ENCODE data around the gene TMEM59L. TPM values are rescaled to one million over a fixed set of nuclear protein-coding genes. Genes with fewer than 3 reads are reported as not detected.

Gene TMEM59L
- total and polyA plus RNA-seq, 9 of the 15 experiments (the other 6 are each of a cell fraction or from before 2014, with no cell fraction given) = 0.37 TPM; not detected in 8

DNA sequence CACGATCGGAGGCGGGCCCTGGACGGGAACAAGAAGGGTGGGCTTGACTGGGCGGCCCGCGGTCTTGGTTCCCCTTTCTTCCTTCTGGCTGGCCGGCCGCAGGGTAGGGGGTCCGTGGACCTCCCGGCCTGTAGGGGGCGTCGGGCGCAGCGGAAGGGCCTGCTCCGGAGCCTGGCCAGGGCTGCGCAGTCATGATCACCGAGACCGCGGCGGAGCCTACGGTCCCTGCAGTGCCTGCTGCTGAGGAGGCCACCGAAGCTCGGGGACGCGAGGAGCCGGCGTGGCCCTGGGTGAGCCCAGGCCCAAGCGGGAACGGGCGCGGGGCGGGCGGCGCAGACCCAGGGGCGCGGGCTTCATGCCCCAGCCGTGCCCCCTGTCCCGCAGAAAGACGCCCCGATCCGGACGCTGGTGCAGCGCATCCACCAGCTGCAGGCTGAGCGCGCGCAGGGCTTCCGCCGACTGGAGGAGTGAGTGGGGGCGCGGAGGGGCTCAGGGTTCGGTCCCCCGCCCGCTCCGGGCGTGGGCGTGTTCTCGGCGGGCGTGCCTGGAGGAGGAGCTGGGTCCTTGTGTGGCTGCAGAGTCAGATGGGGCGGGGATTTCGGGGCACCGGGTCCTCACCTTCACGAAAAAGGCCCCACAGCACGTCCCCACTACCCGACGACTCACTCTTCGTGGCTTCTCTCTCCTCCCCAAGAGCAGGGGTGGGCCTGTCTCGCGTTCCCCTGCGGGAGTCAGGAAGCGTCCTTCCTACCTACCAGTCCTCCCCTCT is 23.9 kb upstream of the TMEM59L start, which contains the start of gene REX1BD (continued):
- TF ChIP-seq PRDM10 (IDR thresholded peaks at IDR 0.05; ENCODE audit: partially characterized antibody) (peak; percentile 10), ZNF282 (CRISPR knock-in tag; IDR thresholded peaks at IDR 0.05) (no peak; the same call in 1 of the 2 replicates), ZNF24 (IDR thresholded peaks at IDR 0.05) (peak; percentile 76; the same call in 1 of the 2 replicates), ILF3 (IDR thresholded peaks at IDR 0.05; ENCODE audit: borderline replicate concordance) (no peak), ZNF311 (CRISPR knock-in tag; IDR thresholded peaks at IDR 0.05) (no peak), CAMTA2 (CRISPR knock-in tag; conservative IDR thresholded peaks at IDR 0.05) (0 out of 2 replicates have a peak, but pooled peaks have one; percentile 60), MAFF (IDR thresholded peaks at IDR 0.05; ENCODE audit: low read length) (no peak), SOX6 (IDR thresholded peaks at IDR 0.05) (peak; percentile 71; the same call in 1 of the 2 replicates), MEF2A (IDR thresholded peaks at IDR 0.05; ENCODE audit: control insufficient read depth, low read depth, low read length) (no peak), SRSF3 (IDR thresholded peaks at IDR 0.05; ENCODE audit: insufficient read depth, low read length) (no peak), TEAD1 (CRISPR knock-in tag; IDR thresholded peaks at IDR 0.05) (peak; percentile 28 to 72; a peak in 2 of 4 replicates), L3MBTL2 (IDR thresholded peaks at IDR 0.05) (no peak; the same call in 1 of the 2 replicates), HNRNPH1 (optimal IDR thresholded peaks at IDR 0.05; ENCODE audit: low read depth, low read length) (no peak), PML (IDR thresholded peaks at IDR 0.05; ENCODE audit: low read length) (peak; percentile 63), KAT8 (IDR thresholded peaks at IDR 0.05; ENCODE audit: low read depth) (no peak), GABPB2 (CRISPR knock-in tag; conservative IDR thresholded peaks at IDR 0.05) (no peak)
- TF ChIP-seq, protein P1, sequence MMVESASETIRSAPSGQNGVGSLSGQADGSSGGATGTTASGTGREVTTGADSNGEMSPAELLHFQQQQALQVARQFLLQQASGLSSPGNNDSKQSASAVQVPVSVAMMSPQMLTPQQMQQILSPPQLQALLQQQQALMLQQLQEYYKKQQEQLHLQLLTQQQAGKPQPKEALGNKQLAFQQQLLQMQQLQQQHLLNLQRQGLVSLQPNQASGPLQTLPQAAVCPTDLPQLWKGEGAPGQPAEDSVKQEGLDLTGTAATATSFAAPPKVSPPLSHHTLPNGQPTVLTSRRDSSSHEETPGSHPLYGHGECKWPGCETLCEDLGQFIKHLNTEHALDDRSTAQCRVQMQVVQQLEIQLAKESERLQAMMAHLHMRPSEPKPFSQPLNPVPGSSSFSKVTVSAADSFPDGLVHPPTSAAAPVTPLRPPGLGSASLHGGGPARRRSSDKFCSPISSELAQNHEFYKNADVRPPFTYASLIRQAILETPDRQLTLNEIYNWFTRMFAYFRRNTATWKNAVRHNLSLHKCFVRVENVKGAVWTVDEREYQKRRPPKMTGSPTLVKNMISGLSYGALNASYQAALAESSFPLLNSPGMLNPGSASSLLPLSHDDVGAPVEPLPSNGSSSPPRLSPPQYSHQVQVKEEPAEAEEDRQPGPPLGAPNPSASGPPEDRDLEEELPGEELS (CRISPR knock-in tag; IDR thresholded peaks at IDR 0.05; ENCODE audit: borderline replicate concordance) = peak; percentile 39; the same call in 1 of the 2 replicates
- TF ChIP-seq, protein P2, sequence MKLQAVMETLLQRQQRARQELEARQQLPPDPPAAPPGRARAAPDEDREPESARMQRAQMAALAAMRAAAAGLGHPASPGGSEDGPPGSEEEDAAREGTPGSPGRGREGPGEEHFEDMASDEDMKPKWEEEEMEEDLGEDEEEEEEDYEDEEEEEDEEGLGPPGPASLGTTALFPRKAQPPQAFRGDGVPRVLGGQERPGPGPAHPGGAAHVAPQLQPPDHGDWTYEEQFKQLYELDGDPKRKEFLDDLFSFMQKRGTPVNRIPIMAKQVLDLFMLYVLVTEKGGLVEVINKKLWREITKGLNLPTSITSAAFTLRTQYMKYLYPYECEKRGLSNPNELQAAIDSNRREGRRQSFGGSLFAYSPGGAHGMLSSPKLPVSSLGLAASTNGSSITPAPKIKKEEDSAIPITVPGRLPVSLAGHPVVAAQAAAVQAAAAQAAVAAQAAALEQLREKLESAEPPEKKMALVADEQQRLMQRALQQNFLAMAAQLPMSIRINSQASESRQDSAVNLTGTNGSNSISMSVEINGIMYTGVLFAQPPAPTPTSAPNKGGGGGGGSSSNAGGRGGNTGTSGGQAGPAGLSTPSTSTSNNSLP (IDR thresholded peaks at IDR 0.05; ENCODE audit: borderline replicate concordance, low read depth, low read length) = no peak; the same call in 1 of the 2 replicates
